Activated CD4-positive, alpha-beta T cell treated with anti-CD3 and anti-CD28 coated beads, Interleukin-2, Interleukin-4, amounts not matched to agents 100 ng/mL and 50 ng/mL, durations not matched to agents 16 hours and 8 hours (primary cell): ENCODE data around the gene USP10.
A peak's percentile ranks its signal among the peaks of the same experiment; 100 is the strongest.

Experiments
- DNase-seq: peaks from one replicate; pipeline ENCODE4 v3.0.0-alpha.2; 2020; ENCODE audit warnings: low spot score

The USP10 gene, protein sequence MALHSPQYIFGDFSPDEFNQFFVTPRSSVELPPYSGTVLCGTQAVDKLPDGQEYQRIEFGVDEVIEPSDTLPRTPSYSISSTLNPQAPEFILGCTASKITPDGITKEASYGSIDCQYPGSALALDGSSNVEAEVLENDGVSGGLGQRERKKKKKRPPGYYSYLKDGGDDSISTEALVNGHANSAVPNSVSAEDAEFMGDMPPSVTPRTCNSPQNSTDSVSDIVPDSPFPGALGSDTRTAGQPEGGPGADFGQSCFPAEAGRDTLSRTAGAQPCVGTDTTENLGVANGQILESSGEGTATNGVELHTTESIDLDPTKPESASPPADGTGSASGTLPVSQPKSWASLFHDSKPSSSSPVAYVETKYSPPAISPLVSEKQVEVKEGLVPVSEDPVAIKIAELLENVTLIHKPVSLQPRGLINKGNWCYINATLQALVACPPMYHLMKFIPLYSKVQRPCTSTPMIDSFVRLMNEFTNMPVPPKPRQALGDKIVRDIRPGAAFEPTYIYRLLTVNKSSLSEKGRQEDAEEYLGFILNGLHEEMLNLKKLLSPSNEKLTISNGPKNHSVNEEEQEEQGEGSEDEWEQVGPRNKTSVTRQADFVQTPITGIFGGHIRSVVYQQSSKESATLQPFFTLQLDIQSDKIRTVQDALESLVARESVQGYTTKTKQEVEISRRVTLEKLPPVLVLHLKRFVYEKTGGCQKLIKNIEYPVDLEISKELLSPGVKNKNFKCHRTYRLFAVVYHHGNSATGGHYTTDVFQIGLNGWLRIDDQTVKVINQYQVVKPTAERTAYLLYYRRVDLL

GRCh38 chr16:84699712-84700445, at the start of gene USP10:
TSS of gene USP10 (plus strand) at chr16:84700000. CDS start at chr16:84700091, 91 bp downstream.
- peak; percentile 82 for DNase-seq

DNA sequence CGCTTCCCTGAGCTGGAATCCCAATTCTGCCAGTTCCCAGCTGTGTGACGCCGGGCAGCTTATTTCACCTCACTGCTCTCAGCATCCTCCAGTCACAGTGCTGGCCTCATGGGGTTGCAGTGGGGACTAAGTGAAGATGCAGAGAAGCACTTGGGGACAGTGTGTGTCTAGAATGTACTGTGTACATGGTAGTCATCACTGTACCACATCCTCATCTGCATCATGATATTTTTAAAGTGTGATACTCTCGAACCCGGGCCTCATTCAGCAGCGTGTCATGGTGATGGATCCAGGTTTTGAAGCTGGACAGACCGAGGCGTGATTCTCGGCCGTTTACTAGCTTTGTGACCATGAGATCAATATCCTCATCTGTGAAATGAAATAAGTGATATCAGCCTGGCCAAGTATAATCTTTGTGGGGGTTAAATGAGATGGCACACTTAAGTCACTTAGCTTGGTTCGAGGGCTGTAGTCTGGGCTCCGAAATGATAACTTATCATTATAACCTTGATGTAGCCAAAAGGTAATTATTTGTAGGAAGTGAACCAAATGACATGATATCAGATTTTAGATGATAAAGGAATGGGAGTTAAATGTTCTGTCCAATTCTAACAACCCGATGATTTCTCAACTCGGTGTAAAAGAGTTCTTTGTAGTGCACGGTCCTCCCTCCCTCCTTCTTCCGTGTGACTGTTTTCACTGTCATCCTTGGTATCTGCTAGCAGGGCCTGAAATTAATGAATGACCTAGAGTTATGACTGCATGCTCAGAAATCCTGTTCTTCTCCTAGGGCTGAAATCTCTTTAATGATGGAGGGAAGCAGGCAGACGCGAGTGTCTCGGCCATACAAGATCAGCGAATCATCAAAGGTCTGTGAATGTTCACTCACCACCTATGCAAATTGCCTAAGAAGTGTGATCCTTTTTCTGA, 49.5 kb upstream of the USP10 start:
- DNase-seq: no peak

DNA sequence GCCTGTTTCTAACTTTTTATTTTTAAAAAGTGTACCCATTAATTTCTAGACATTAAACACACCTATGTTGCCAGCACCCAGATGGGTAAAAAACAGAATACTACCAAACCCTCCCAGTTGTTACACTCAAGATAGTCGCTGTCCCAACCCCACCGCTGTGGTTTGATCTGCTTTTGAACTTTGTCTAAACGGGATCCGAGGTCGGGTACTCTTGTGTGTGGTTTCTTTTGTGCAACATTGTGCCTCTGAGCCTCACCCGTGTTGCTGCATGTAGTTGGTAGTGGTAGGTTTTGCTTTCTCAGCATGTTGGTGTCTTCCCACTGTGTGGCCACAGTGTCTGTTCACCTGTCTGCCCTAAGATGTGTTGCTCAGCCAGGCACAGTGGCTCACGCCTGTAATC, 47.2 kb upstream of the USP10 start:
- no peak for DNase-seq

GRCh38 chr16:84654238-84654637, 45.6 kb upstream of the USP10 start:
- no peak for DNase-seq

DNA sequence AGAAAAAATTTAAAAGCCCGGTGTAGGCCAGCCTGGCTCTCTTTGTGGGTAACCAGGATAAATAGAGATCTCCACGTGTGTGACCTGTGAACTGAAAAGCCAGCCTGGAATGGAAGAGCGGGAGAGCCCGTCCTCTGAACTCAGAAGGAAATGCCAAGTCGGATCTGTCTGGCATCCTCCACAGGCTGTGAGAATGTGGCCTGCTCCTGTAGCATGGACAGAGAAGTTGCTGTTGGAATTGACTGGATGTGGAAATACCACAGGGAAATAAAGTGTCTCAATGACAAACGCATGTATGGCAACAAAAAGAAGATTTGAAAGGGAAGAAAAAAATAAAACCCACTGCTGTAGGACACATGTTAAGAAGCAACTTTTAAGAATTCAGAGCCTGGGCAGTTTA, 44.8 kb upstream of the USP10 start:
- DNase-seq: no peak

DNA sequence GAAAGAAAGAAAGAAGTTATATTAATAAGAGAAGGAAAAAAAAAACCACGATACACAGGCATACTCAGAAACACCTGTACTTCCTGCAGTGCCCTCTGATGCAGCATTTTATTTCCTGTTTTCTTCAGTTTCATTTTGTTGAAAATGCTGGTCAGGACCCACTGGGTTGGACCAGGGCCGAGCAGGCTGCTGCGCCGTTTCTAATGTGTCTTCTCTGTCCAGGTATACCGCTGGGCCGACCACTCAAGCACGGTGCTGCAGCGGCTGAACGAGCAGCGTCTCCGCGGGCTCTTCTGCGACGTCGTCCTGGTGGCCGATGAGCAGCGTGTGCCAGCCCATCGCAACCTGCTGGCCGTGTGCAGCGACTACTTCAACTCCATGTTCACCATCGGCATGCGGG, 43.2 kb upstream of the USP10 start:
- DNase-seq: no peak

DNA sequence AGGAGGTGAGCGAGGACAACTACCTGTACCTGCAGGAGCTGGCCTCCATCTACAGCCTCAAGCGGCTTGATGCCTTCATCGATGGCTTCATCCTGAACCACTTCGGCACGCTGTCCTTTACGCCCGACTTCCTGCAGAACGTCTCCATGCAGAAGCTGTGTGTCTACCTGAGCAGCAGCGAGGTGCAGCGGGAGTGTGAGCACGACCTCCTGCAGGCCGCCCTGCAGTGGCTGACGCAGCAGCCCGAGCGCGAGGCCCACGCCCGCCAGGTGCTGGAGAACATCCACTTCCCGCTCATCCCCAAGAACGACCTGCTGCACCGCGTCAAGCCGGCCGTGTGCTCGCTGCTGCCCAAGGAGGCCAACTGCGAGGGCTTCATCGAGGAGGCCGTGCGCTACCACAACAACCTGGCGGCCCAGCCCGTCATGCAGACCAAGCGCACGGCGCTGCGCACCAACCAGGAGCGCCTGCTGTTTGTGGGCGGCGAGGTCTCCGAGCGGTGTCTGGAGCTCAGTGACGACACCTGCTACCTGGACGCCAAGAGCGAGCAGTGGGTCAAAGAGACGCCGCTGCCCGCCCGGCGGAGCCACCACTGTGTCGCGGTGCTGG, 42.5 kb upstream of the USP10 start:
- no peak for DNase-seq

DNA sequence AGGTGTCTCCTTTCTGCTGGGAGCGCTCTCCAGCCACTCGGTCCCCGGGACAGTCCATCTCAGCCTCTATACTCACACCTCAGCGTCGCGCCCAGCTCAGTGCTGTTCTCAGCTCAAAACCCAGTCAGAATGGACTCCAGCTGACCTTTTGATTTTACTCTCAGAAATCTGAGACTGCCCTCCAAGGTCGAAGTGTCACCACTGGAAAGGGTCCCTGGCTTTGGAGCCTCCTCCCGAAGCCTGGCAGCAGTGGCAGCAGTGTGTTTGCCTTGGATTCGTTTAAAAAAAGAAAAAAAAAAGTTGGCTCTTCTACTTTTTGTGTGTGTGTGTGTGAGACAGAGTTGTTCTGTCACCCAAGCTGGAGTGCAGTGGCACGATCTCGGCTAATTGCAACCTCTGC, 41.1 kb upstream of the USP10 start:
- no peak for DNase-seq

DNA sequence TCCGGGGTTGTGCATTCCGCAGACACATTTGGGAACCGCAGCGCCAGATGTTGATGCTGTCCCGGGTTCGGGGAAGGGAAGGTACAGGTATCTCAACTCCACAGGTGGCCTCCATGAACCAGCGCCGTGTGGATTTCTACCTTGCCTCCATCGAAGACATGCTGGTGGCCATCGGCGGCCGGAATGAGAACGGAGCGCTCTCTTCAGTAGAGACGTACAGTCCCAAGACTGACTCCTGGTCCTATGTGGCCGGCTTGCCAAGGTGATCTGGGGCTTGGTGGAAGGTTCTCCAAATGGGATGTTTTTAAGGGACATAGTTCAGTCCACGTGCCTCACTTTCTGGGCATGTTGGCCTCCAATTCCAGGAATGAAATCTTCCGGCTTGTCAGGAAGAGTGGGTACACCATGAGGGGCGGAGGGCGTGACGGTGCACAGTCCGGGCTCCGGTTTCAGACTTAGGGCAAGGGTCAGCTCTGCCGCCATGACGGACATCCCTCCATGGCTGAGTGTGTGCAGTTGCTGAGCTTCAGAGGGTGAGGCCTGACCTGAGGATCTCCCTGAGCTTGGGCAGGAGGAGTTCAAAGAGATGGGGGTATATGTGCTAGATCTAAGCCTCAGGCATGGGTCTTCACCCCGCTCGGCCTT, 40.0 kb upstream of the USP10 start:
- no peak for DNase-seq

DNA sequence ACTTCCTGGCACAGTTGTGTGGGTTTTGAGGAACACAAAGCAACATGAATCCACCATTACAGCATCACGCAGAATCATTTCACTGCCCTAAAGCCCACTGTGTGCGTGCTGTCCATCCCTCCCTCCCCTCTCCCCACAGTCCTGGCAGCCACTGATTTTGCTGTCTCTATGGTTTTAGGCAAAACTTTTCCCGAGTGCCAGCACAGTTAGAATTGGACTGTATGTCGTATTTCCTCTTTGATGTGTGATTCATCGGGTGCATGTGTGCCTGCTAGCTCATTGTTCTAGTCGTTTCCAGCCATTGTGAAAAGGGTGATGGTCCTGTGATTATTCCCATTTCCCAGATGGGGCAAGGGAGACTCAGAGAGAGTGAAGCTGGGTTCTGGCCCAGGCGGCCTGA, 38.8 kb upstream of the USP10 start:
- DNase-seq: no peak

DNA sequence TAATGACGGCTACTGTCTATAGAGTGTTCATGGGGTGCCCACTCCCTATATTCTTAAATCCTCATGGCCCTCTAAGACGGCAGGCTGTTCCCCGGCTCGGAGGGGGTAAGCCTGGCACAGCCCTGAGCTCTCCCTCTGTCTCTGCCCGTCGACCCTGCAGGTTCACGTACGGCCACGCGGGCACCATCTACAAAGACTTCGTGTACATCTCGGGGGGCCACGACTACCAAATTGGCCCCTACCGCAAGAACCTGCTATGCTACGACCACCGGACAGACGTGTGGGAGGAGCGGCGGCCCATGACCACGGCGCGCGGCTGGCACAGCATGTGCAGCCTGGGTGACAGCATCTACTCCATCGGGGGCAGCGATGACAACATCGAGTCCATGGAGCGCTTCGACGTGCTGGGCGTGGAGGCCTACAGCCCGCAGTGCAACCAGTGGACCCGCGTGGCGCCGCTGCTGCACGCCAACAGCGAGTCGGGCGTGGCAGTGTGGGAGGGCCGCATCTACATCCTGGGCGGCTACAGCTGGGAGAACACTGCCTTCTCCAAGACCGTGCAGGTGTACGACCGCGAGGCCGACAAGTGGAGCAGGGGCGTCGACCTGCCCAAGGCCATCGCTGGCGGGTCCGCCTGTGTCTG, 38.3 kb upstream of the USP10 start:
- no peak for DNase-seq

DNA sequence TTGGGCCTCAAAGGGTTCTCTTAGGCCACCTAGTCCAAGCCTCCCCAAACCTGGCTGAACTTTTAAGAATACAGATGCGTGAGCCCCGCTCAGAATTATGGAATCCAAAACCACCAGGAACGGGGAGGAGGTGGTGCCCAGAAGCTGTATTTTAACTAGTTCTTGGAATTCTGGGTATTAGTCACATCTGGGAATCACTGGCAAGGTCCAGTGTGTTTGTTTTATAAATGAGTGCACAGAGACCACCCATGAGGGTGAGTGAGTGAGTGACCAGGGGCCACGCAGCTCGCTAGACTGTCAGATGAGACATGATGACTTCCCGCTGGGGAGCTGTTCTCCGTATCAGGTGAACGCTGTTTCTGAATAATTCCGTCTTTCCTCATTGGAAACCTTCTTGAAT, 37.3 kb upstream of the USP10 start:
- no peak for DNase-seq

DNA sequence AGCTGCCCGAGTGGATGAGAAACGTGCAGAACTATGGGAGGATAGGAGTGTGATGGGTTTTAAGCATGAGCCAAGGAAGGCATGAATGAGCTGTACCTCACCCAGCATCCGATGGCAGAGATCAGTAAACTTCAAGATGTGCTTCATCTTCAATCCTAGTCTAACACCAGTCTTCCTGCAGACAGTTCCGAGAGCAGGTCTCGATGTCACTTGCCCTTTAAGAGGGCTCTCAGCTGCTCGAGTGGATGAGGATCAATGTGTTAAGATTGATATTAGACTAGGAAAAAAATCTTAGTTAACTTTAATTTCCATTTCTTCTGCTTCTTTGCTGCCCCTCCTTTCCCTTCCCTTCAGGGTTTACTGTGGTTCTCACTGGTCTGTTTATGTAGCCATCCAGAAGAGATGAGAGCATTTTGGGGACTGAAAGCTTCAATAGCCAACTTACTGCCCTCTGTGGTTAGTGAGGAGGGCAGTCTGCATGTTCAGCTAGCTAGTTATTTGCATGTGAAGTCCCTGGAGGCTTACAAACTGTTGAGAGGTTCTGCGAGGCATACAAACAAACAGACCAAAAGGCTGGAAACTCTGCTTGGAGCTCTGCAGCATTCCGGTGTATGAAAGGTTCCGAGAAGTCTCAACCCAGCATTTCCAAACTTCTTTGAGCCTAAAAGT, 36.2 kb upstream of the USP10 start:
- DNase-seq: no peak

DNA sequence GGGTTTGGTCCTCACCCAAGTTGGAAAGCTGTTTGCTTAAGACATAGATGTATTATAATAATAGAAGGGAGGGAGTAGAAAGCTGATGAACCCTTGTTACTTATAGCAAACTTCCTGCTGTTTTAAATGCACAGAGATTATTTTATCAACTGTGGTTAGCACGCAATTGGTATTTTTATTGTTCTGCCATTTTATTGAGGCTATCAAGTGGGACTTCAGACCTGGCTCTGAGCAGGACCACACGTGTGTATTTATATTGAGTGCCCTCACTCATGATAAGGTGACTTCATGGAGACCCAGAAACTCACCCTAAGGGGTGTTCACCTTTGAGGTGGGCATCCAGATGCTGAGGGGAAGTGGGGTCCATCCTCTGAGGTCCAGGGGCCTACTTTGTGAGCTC, 34.4 kb upstream of the USP10 start:
- no peak for DNase-seq

GRCh38 chr16:84665843-84666242, 34.0 kb upstream of the USP10 start:
- no peak for DNase-seq

GRCh38 chr16:84667600-84668309, 32.0 kb upstream of the USP10 start:
- no peak for DNase-seq

GRCh38 chr16:84670063-84670462, 29.7 kb upstream of the USP10 start:
- no peak for DNase-seq

GRCh38 chr16:84672276-84673202, 27.3 kb upstream of the USP10 start:
- DNase-seq: peak; percentile 80
